Measurements from ENCODE around the gene ERRFI1. TPM values are rescaled to one million over a fixed set of nuclear protein-coding genes. Genes with fewer than 3 reads are reported as not detected.

The ERRFI1 gene
- total RNA-seq, 1 experiment from 2014 or later: 66.9 TPM

GRCh38 chr1:8025061-8025670 lies 943 bp downstream of the ERRFI1 start:
- DNase-seq: no peak
- peak overlapping the region; percentile 56 for H3K4me3 ChIP-seq
- no peaks in the 10 kb centered on the region for H3K27me3 ChIP-seq
- peaks cover 44% of the 10 kb centered on the region for H3K36me3 ChIP-seq
- H3K9me3 ChIP-seq: no peaks in the 10 kb centered on the region

DNA sequence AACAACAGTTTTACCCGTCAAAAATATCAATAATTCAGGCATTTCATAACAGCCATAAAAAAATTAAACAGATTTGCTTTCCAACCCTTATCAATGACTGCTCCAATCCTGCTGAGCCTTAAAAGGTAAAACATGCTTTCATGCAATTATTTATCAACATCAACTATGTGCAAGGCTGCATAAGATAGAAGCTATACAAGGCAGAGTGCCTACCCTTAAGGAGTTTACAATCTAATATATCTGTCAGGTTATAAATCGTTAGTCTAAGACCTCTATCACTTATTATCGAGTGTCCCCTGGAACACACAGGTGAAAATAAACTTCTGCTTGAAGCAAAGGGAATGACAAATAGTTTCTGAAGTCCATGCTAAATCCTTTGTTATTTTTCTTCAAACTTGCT lies 1.8 kb downstream of the ERRFI1 start:
- Histone ChIP-seq H3K4me3 (peak overlapping the region; percentile 56), H3K9me3 (no peaks in the 10 kb centered on the region), H3K27me3 (no peaks in the 10 kb centered on the region), H3K36me3 (peaks cover 53% of the 10 kb centered on the region)
- DNase-seq: no peak

- H3K36me3 ChIP-seq: peaks cover 55% of the 10 kb centered on the region
- H3K4me3 ChIP-seq: peak overlapping the region; percentile 56
- no peaks in the 10 kb centered on the region for H3K27me3 ChIP-seq
- no peaks in the 10 kb centered on the region for H3K9me3 ChIP-seq
- no peak for DNase-seq
These were observed 2.2 kb downstream of the ERRFI1 start for GRCh38 chr1:8023995-8024313.

GRCh38 chr1:8023287-8023994 lies 2.7 kb downstream of the ERRFI1 start:
- DNase-seq: no peak
- Histone ChIP-seq H3K36me3 (peaks cover 56% of the 10 kb centered on the region), H3K27me3 (no peaks in the 10 kb centered on the region), H3K4me3 (peak overlapping the region; percentile 56), H3K9me3 (no peaks in the 10 kb centered on the region)

DNA sequence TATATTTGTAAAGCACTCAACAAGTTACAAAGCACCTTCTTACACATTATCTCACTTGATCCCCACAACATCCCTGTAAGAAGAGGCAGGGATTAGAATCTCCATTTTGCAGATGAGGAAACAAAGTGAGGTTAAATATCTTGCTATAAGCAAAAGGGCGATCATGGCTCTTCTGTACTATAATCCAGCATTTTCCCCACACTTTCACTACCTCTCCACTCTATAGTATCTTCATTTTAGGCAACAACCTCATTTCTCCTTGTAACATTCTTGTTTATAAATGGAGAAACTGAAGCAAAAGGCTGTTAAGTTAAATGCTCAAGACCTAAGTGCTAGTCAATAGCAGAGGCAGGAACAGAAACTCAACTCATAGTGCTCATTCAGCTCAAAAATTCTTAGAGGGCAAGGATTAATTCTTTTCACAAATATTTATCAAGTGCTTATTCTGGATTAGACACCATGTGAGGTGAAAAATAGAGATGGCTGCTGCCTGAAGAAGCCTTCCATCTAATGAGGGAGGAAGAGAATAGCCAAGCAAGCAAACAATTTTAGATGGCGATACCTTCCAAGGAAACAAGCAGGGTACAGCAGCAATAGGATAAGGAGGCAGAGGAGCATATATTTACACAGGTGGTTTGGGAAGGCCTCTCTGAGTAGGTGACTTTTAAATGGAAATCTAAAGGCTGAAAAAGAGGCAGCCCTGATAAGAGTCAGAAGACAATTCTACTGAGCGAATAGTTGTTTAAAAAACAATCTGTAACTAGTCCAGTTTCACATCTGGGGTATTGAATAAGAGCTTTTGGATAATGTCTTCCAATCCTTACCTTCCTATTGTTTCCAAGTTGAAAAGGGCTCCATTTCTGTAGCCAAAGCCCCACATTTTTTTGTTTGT lies 3.5 kb downstream of the ERRFI1 start:
- Histone ChIP-seq H3K27me3 (no peaks in the 10 kb centered on the region), H3K36me3 (peaks cover 58% of the 10 kb centered on the region), H3K9me3 (no peaks in the 10 kb centered on the region), H3K4me3 (peak overlapping the region; percentile 56)
- DNase-seq: no peak

GRCh38 chr1:8021676-8022266 lies 4.3 kb downstream of the ERRFI1 start:
- no peaks in the 10 kb centered on the region for H3K27me3 ChIP-seq
- H3K36me3 ChIP-seq: peaks cover 64% of the 10 kb centered on the region
- H3K9me3 ChIP-seq: no peaks in the 10 kb centered on the region
- peak overlapping the region; percentile 56 for H3K4me3 ChIP-seq
- no peak for DNase-seq

- peak; percentile 37 for DNase-seq
- Histone ChIP-seq H3K27me3 (no peaks in the 10 kb centered on the region), H3K36me3 (peaks cover 79% of the 10 kb centered on the region), H3K4me3 (no peak overlapping the region), H3K9me3 (no peaks in the 10 kb centered on the region)
These were observed 6.1 kb downstream of the ERRFI1 start for GRCh38 chr1:8020032-8020431.

- H3K4me3 ChIP-seq: no peak overlapping the region
- no peaks in the 10 kb centered on the region for H3K9me3 ChIP-seq
- no peaks in the 10 kb centered on the region for H3K27me3 ChIP-seq
- H3K36me3 ChIP-seq: peaks cover 79% of the 10 kb centered on the region
- DNase-seq: no peak
These were observed 6.9 kb downstream of the ERRFI1 start for GRCh38 chr1:8019229-8019620.

GRCh38 chr1:8018492-8019228 lies 7.4 kb downstream of the ERRFI1 start:
- Histone ChIP-seq H3K36me3 (peaks cover 79% of the 10 kb centered on the region), H3K4me3 (no peak overlapping the region), H3K27me3 (no peaks in the 10 kb centered on the region), H3K9me3 (no peaks in the 10 kb centered on the region)
- no peak for DNase-seq

DNA sequence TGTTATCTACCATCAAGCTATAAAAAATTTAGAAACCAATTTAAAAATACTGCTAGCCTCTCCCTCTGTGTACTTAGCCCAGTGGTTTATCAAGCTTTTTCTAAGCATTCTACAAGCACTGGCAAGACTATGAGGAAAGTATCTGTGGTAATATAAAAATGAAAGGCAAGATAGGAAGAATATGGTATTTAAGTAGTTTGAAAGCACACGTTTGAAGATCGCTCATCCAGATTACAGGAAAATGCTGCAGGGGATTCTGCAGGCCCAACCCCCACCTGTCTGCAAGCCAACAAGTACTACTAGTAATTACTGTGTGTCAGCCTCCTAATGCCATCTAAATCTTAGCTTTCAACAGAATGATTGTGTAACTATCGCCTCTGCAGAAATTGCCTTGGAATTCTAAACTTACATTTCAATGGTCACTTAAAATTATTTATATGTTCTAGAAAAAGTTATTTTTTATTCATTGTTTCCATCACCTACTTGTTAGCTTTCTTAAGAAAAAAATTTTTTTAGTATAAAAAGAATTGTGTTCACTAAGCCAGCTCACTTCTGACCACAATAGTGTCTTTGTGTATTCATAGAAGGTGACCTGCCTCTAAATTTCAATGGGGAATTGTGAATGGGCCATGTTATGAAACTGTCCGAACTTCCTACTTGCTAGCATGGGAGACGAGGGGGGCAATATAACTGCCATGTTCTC lies 8.5 kb downstream of the ERRFI1 start:
- DNase-seq: peak; percentile 41
- H3K4me3 ChIP-seq: no peak overlapping the region

DNA sequence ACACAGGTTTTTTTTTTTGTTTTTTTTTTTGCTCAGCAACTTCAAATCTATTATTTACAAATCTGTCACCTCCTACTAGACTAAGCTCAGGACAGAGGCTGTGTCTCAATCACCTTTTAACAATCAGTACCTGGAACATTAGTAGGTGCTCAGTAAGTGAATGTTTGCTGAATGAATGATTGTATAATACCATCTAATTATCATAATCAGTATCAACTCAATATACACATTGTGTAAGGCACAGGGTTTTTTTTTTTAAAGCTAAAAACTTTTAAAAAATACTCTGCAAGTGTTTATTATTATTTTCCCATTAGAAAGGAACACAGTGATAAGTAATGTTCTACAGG lies 9.2 kb downstream of the ERRFI1 start:
- no peak for DNase-seq

More for the DNA sequence above, 8.5 kb downstream of the ERRFI1 start:
- peaks cover 80% of the 10 kb centered on the region for H3K36me3 ChIP-seq
- no peaks in the 10 kb centered on the region for H3K9me3 ChIP-seq
- H3K27me3 ChIP-seq: no peaks in the 10 kb centered on the region

DNA sequence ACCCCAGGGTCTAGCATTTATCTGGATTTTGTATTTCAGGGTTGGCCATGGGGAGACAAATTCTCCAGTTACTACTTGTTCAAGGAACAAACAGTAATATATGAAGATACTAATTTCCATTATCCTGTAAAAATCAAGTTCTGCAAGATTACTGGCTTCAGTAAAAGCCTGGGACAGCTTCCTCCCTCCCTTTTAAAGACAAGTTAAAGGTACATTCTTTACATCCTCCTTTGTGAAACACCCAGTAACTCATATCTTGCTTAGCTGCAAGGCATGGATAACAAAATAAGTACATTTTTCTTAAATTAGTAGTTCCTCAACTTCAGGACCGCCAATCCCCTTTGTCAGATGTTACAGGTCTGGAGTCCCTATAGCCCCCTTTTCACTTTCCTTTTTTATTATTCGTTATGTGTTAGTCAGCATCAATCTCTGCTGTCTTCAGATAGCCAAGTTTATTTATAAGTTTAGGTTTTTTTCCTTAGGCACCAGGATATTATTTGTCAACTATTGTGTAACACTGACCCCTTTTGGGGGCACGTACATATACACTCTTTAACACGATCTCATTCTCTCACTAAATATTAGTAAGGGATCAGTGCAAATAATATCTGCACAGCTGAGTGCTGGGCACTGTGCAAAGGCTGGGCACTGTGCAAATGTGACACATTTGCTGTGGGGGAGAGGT lies 9.8 kb downstream of the ERRFI1 start:
- H3K36me3 ChIP-seq: peaks cover 82% of the 10 kb centered on the region
- no peaks in the 10 kb centered on the region for H3K9me3 ChIP-seq
- DNase-seq: no peak
- H3K27me3 ChIP-seq: no peaks in the 10 kb centered on the region
- H3K4me3 ChIP-seq: no peak overlapping the region

More for the DNA sequence above, 9.2 kb downstream of the ERRFI1 start:
- Histone ChIP-seq H3K27me3 (no peaks in the 10 kb centered on the region), H3K9me3 (no peaks in the 10 kb centered on the region), H3K4me3 (no peak overlapping the region), H3K36me3 (peaks cover 82% of the 10 kb centered on the region)

- Histone ChIP-seq H3K9me3 (no peaks in the 10 kb centered on the region), H3K4me3 (no peak overlapping the region), H3K27me3 (no peaks in the 10 kb centered on the region), H3K36me3 (peaks cover 82% of the 10 kb centered on the region)
- peak; percentile 42 for DNase-seq
These were observed 10.3 kb downstream of the ERRFI1 start for GRCh38 chr1:8015809-8016165.

- Histone ChIP-seq H3K27me3 (no peaks in the 10 kb centered on the region), H3K36me3 (peaks cover 83% of the 10 kb centered on the region), H3K4me3 (no peak overlapping the region), H3K9me3 (no peaks in the 10 kb centered on the region)
- DNase-seq: no peak
These were observed 10.9 kb downstream of the ERRFI1 start for GRCh38 chr1:8015036-8015808.

DNA sequence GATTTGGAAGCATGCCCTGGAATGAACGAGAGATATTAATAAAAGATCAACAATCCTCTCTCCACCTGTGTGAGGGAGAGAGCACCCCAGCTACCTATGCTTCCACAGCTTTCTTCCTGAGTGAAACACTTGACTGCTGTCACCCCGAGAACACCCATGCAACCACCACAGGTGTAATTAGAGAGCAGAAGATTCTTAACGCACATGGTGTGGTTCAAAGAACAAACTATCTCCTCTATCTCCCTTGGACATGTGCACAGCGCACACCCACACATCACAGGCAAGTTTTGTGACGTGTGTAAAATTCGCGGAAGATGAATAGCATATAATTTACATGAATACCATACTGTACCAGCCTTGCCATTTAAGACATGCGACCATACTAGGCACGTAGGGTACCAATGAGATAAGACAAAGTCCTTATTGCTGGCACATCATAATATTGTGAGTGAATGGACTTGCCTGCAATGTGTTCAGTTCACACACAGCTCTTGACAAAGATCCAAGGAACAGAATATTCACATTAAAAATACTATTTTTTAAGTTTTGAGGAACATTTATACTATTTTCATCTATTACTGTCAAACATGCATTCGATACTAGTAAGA lies 11.6 kb downstream of the ERRFI1 start:
- no peak for DNase-seq
- Histone ChIP-seq H3K9me3 (no peaks in the 10 kb centered on the region), H3K27me3 (no peaks in the 10 kb centered on the region), H3K4me3 (no peak overlapping the region), H3K36me3 (peaks cover 83% of the 10 kb centered on the region)

All from MG63 (cell line).